ENCODE measurements around the gene SBNO1.

SBNO1 gene

DNA sequence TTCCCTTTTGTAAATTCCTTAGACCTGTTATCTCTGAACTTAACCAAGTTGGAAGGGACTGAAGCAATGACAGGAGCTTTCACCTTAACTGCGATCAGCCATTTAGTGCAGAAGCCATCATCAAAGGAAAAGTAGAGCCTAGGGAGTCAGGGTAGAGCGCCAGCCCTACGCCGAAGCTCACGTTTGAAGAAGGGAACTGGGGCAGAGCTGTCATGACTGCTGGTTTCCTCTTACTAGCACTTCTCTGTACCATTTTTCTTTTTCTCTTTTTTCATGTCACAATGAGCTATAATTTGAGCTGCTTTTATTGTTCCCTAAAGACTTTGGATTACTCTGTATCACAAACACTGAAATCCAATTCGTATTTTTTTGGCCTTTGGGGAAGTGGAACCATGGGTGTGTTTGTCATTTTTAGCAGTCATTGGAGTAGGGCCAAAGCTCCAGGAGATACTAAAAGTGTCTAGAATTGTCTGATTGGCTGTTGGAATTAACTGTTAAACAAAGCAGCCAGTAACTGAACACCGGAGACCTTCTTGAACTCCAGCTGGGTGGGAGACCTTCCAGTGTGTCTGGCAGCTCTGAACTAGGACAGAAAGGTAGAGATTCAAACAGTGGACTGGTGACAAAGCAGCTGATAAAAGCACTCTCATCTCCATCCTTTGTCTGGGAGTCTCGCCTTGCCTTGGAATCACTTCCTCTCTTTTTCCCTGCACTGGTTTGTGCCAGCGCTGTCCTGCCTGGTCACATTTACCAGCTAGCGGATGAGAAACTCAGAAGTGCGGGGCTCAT is 122.3 kb downstream of the SBNO1 start:
- no peak for DNase-seq

Measured in activated naive CD4-positive, alpha-beta T cell treated with Interleukin-2 at 50 U/mL for 16 hours (primary cell).